ENCODE measurements around the gene ZBED4.
A peak's percentile ranks its signal among the peaks of the same experiment; 100 is the strongest.

ZBED4 gene

DNA sequence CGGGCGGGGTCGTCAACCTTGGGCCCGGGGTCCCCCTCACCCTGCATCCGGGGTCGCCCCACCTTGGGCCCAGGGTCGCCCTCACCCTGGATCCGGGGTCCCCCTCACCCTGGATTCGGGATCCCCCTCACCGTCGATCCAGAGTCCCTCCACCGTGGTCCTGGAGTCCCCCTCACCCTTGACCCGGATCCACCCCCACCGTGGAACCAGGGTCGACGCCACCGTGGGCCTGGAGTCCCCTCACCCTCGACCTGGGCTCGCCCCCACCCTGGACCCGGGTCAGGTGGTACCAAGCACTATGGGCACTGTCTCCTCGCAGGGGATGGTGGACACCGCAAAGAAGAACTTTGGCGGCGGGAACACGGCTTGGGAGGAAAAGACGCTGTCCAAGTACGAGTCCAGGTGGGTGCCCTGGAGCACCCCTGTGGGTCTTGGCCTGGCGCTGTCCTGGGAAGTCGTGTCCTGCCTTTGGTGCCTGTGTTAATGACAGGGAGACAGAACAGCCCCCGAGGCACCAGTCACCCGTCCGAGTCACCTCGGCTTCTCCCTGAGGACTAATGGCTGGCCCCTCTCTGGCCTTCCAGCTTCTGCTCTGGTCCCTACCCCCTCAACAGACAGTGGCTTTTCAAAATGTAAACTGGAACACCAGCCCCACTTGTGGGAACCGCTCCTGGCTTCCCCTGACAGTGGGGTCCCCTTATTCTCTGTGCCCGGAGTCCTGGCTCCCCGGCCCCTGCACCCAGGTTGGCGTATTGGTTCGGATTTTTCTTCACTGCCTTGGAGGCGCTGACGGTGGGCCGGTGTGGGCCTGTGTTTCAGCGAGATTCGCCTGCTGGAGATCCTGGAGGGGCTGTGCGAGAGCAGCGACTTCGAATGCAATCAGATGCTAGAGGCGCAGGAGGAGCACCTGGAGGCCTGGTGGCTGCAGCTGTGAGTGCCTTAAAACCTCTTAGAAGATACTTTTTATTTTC, 65.6 kb downstream of the ZBED4 start:
- H4K20me1 ChIP-seq (ENCODE audit: insufficient read depth, low read length): no peaks in the 10 kb centered on the region
- TF ChIP-seq EZH2 (optimal IDR thresholded peaks at IDR 0.05; ENCODE audit: low read depth, low read length) (no peak), EZH2phosphoT487 (IDR thresholded peaks at IDR 0.05; ENCODE audit: low read length) (no peak)
- TF ChIP-seq, protein P1, sequence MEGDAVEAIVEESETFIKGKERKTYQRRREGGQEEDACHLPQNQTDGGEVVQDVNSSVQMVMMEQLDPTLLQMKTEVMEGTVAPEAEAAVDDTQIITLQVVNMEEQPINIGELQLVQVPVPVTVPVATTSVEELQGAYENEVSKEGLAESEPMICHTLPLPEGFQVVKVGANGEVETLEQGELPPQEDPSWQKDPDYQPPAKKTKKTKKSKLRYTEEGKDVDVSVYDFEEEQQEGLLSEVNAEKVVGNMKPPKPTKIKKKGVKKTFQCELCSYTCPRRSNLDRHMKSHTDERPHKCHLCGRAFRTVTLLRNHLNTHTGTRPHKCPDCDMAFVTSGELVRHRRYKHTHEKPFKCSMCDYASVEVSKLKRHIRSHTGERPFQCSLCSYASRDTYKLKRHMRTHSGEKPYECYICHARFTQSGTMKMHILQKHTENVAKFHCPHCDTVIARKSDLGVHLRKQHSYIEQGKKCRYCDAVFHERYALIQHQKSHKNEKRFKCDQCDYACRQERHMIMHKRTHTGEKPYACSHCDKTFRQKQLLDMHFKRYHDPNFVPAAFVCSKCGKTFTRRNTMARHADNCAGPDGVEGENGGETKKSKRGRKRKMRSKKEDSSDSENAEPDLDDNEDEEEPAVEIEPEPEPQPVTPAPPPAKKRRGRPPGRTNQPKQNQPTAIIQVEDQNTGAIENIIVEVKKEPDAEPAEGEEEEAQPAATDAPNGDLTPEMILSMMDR (IDR thresholded peaks at IDR 0.05; ENCODE audit: low read length): no peak
- no peaks in the 10 kb centered on the region for H3K27me3 ChIP-seq (replicated peaks; ENCODE audit: insufficient read depth, low read length)
- peak overlapping the region; percentile 74 for H3K9ac ChIP-seq (ENCODE audit: low read length)
- no peaks in the 10 kb centered on the region for H3K9me2 ChIP-seq (replicated peaks; ENCODE audit: insufficient read depth, low read length)
- no peak for DNase-seq
- no peaks in the 10 kb centered on the region for H3F3A ChIP-seq (ENCODE audit: insufficient read depth, low read length)
- H2AFZ ChIP-seq (ENCODE audit: low read length): no peak overlapping the region; the same call in 1 of the 2 replicates
- no peaks in the 10 kb centered on the region for H3K36me3 ChIP-seq (replicated peaks; ENCODE audit: insufficient read depth, low read length)
- H3K4me3 ChIP-seq (ENCODE audit: low read length): peak overlapping the region; percentile 68
- H3K9me3 ChIP-seq (replicated peaks; ENCODE audit: insufficient read depth, low read length): no peaks in the 10 kb centered on the region
- H3K4me1 ChIP-seq (ENCODE audit: low read length): peaks cover 7% of the 10 kb centered on the region; the same call in 1 of the 2 replicates
- H3K27ac ChIP-seq (ENCODE audit: low read length): no peak overlapping the region
- peak overlapping the region; percentile 85 for H3K4me2 ChIP-seq (ENCODE audit: low read depth, low read length)
- peaks cover 19% of the 10 kb centered on the region for H3K79me2 ChIP-seq (ENCODE audit: low read length)

DNA sequence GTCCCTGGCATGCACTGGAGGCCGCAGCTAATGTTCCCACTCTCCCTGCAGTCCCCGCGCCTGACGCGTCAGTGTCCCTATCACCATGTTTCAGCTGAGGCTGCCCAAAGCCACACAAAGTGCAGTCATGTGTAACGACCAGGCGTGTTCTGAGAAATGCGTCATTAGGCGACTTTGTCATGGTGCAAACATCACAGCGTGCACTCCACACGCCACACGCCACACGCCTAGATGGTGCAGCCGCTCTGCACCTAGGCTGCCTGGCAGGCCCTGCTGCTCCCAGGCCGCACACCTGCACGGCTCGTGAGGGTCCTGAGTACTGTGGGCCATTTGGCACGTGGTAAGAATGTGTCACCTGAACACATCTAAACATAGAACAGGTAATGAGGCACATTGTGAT, 67.2 kb downstream of the ZBED4 start:
- Histone ChIP-seq H3K9me2 (replicated peaks; ENCODE audit: insufficient read depth, low read length) (no peaks in the 10 kb centered on the region), H3K4me2 (ENCODE audit: low read depth, low read length) (no peak overlapping the region), H3K9me3 (replicated peaks; ENCODE audit: insufficient read depth, low read length) (no peaks in the 10 kb centered on the region), H3F3A (ENCODE audit: insufficient read depth, low read length) (no peaks in the 10 kb centered on the region), H3K4me1 (ENCODE audit: low read length) (peaks cover 10% of the 10 kb centered on the region; the same call in 1 of the 2 replicates), H3K9ac (ENCODE audit: low read length) (no peak overlapping the region), H3K79me2 (ENCODE audit: low read length) (peaks cover 19% of the 10 kb centered on the region), H3K4me3 (ENCODE audit: low read length) (no peak overlapping the region), H3K36me3 (replicated peaks; ENCODE audit: insufficient read depth, low read length) (no peaks in the 10 kb centered on the region), H4K20me1 (ENCODE audit: insufficient read depth, low read length) (no peaks in the 10 kb centered on the region), H2AFZ (ENCODE audit: low read length) (no peak overlapping the region), H3K27ac (ENCODE audit: low read length) (no peak overlapping the region), H3K27me3 (replicated peaks; ENCODE audit: insufficient read depth, low read length) (no peaks in the 10 kb centered on the region)
- TF ChIP-seq EZH2phosphoT487 (IDR thresholded peaks at IDR 0.05; ENCODE audit: low read length): no peak
- TF ChIP-seq, protein P1 (IDR thresholded peaks at IDR 0.05; ENCODE audit: low read length): no peak
- TF ChIP-seq EZH2 (optimal IDR thresholded peaks at IDR 0.05; ENCODE audit: low read depth, low read length): no peak
- no peak for DNase-seq

DNA sequence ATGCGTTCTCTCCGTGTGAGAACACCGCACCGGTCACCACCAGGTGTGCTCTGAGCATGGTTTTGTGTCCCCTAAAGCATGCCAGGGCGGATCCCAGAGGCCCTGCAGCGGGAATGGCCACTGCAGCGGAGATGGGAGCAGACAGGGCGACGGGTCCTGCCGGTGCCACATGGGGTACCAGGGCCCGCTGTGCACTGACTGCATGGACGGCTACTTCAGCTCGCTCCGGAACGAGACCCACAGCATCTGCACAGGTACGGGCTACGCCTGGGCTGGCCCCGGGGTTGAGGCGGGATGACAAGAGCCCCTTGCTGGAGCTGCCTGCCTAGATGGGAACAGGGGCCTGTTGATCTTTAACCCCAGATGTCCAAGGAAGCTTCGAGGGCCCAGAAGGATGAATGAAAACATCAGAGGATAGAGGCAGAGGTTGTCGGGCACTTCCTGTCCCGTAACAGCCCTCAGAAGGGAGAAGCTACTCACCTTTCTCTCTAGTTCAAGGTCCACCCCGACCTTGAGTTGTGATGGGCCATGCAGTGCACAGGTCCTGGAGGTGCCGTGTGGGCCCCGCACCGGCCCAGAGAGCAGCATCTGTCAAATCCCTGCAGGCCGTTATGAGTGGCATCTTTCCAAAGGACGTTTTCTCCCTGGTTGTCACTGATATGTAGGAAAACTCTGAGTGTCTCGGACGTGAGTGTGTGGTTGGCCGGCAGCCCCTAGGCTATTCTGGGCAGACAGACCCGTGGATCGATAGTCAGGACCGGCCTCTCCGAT, 68.0 kb downstream of the ZBED4 start:
- H3F3A ChIP-seq (ENCODE audit: insufficient read depth, low read length): peaks cover 3% of the 10 kb centered on the region; the same call in 1 of the 2 replicates
- peaks cover 10% of the 10 kb centered on the region; the same call in 1 of the 2 replicates for H3K4me1 ChIP-seq (ENCODE audit: low read length)
- H2AFZ ChIP-seq (ENCODE audit: low read length): no peak overlapping the region
- no peaks in the 10 kb centered on the region for H3K36me3 ChIP-seq (replicated peaks; ENCODE audit: insufficient read depth, low read length)
- H3K9ac ChIP-seq (ENCODE audit: low read length): no peak overlapping the region
- no peaks in the 10 kb centered on the region for H4K20me1 ChIP-seq (ENCODE audit: insufficient read depth, low read length)
- TF ChIP-seq, protein P1 (IDR thresholded peaks at IDR 0.05; ENCODE audit: low read length): no peak
- TF ChIP-seq EZH2 (optimal IDR thresholded peaks at IDR 0.05; ENCODE audit: low read depth, low read length) (no peak), EZH2phosphoT487 (IDR thresholded peaks at IDR 0.05; ENCODE audit: low read length) (no peak)
- H3K4me3 ChIP-seq (ENCODE audit: low read length): no peak overlapping the region
- no peak overlapping the region for H3K27ac ChIP-seq (ENCODE audit: low read length)
- no peak overlapping the region for H3K4me2 ChIP-seq (ENCODE audit: low read depth, low read length)
- H3K9me2 ChIP-seq (replicated peaks; ENCODE audit: insufficient read depth, low read length): no peaks in the 10 kb centered on the region
- no peaks in the 10 kb centered on the region for H3K9me3 ChIP-seq (replicated peaks; ENCODE audit: insufficient read depth, low read length)
- no peak for DNase-seq
- no peaks in the 10 kb centered on the region for H3K27me3 ChIP-seq (replicated peaks; ENCODE audit: insufficient read depth, low read length)
- peaks cover 19% of the 10 kb centered on the region for H3K79me2 ChIP-seq (ENCODE audit: low read length)
